NOMO-1 (cell line): ENCODE measurements around the gene RNF208.
A peak's percentile ranks its signal among the peaks of the same experiment; 100 is the strongest.
"Not testable (repeated sequence)": the region's sequence is repeated elsewhere in the genome, so short reads cannot be mapped to it uniquely, and the experiment has no call there.

Source experiments
- DNase-seq, 2 experiments: peaks; one replicate each; lab custom pipeline; 2025; ENCODE audit not compliant: unreplicated experiment in 2 of 2; lab: John Stamatoyannopoulos, UW

RNF208 gene

GRCh38 chr9:137240318-137240840 is 18.3 kb upstream of the RNF208 start:
- peak; percentile 85 to 88 for DNase-seq

- not testable (repeated sequence) for DNase-seq
These were observed 17.6 kb upstream of the RNF208 start for GRCh38 chr9:137239541-137240200.

- no peak for DNase-seq
These were observed 16.0 kb upstream of the RNF208 start for GRCh38 chr9:137237759-137238726.

GRCh38 chr9:137236936-137237421 is 14.9 kb upstream of the RNF208 start:
- no peak for DNase-seq

GRCh38 chr9:137236238-137236935 is 14.3 kb upstream of the RNF208 start:
- DNase-seq = peak; percentile 80 to 93

GRCh38 chr9:137235424-137236237 is 13.6 kb upstream of the RNF208 start:
- no peak for DNase-seq

- DNase-seq = no peak
These were observed 12.9 kb upstream of the RNF208 start for GRCh38 chr9:137234758-137235423.

- no peak for DNase-seq
These were observed 12.1 kb upstream of the RNF208 start for GRCh38 chr9:137234055-137234697.

- DNase-seq = no peak
These were observed 11.3 kb upstream of the RNF208 start for GRCh38 chr9:137233143-137233980.

GRCh38 chr9:137232510-137232909 is 10.5 kb upstream of the RNF208 start:
- no peak for DNase-seq

- DNase-seq = no peak
These were observed 10.1 kb upstream of the RNF208 start for GRCh38 chr9:137232101-137232500.

GRCh38 chr9:137231372-137232039 is 9.5 kb upstream of the RNF208 start:
- DNase-seq = no peak

- no peak for DNase-seq
These were observed 8.8 kb upstream of the RNF208 start, which contains the start of gene SLC34A3 for GRCh38 chr9:137230705-137231371. Gene SLC34A3 (plus strand): TSS chr9:137230901. CDS start chr9:137231703, 802 bp downstream.

- no peak for DNase-seq
These were observed 8.1 kb upstream of the RNF208 start for GRCh38 chr9:137229903-137230704.

GRCh38 chr9:137228968-137229896 is 7.2 kb upstream of the RNF208 start:
- no peak for DNase-seq
